GM21619 (cell line): Measurements from ENCODE around the gene TFDP1.
"Not testable (repeated sequence)": the region's sequence is repeated elsewhere in the genome, so short reads cannot be mapped to it uniquely, and the experiment has no call there.

Experiments
- ATAC-seq: cut with Tn5 transposase; IDR thresholded peaks from one replicate; pipeline ENCODE4 v1.9.1; 2021; ENCODE audit not compliant: unreplicated experiment

TFDP1 gene

DNA sequence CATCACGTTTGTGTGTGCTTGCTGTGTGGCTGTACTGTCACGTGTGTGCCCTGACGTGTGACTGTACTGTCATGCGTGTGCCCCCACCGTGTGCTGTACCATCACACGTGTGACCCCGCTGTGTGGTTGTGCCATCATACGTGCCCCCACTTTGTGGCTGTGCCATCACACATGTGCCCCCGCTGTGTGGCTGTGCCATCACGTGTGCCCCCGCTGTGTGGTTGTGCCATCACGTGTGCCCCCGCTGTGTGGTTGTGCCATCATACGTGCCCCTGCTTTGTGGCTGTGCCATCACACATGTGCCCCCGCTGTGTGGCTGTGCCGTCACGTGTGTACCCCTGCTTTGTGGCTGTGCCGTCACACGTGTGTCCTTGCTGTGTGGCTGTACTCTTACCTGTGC is 25.7 kb downstream of the TFDP1 start:
- no peak for ATAC-seq

DNA sequence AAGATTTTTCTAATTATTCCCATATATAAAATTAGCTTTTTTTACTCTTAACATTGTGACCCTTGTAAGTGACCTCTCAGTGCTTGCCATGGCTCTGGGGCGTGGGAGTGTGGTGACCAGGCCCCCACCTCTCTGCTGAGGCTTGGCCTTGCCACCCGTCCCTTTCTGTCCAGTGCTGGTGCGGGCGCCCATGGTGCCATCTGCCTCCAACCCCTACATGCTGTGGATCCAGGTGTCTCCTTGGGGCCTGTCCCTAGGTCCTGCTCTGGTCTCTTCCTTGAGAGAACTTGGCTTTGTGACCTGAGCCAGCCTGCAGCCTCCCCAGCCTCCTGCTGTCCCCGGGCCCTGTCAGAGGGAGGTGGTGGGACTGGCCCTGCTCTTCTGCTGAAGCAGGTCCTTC is 27.4 kb downstream of the TFDP1 start:
- ATAC-seq = no peak

DNA sequence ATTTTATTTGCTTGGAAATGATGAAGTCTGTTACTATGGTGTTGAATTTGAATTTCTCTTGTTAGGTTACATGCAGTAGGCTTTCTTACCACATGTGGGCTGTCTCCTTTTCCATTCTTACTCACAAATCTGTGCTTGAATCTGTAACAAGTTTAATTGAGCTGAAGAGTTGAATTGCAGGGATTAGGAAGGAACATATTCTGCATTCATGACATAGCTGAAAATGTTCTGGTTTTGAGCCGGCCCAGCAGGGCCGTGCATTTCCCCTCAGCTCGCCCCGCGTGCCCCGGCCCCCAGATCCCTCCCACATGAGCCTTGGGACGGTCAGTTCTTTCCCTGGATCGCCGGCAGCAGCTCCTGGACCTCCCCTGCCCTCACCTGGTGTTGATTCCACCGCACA is 28.1 kb downstream of the TFDP1 start:
- no peak for ATAC-seq

DNA sequence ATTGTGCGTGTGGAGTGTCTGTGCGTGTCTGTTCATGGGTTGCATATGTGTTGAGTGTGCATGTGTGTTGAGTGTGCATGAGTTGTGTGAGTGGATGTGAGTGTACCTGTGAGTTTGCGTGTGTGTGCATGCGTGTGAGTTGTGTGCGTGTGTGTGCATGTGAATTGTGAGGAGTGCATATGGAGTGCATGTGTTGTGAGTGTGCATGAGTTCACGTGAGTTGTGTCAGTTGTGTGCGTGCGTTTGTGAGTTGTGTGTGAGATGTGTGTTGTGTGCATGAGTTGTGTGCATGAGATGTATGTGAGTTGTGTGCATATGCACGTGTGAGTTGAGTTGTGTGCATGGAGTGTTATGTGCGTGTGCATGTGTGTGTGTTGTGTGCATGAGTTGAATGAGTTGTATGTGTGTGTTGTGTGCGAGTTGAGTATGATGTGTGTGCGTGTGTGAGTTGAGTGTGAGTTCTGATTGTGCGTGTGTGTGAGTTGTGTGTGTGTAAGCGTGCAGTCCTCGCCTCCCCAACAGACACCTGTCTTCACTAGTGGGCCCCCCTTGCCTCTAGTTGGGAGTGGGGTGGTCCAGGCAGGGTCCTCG is 29.3 kb downstream of the TFDP1 start:
- no peak for ATAC-seq

DNA sequence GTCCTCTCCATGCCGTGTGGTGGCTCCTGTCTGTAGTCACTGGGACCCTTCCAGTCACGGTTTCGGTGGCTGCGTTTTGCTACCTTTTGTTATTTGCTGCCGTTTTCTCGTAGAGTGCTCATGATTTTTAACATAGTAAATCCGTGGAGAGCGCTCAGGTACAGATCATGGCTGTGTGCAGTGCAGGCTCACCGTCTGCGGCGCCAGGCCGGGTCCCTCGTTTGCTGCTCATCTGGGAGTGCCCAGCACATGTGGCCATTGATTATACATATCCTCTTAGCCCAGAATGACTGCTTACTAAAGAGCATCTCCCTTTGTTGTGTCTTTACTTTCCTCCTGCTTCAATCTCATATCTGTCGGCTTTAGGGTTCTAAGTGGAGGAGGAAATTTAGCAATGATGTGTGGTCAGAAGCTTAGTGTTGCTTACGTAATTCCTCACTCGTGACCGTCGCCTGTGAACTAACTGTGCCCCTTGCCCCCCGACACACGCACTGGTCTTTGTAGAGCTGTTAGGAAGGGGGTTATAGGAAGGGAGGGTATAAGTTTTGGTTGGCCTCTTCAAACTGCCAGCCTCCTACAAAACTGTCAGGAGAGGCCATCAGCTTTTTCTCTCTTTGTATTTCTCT is 31.8 kb downstream of the TFDP1 start:
- no peak for ATAC-seq

DNA sequence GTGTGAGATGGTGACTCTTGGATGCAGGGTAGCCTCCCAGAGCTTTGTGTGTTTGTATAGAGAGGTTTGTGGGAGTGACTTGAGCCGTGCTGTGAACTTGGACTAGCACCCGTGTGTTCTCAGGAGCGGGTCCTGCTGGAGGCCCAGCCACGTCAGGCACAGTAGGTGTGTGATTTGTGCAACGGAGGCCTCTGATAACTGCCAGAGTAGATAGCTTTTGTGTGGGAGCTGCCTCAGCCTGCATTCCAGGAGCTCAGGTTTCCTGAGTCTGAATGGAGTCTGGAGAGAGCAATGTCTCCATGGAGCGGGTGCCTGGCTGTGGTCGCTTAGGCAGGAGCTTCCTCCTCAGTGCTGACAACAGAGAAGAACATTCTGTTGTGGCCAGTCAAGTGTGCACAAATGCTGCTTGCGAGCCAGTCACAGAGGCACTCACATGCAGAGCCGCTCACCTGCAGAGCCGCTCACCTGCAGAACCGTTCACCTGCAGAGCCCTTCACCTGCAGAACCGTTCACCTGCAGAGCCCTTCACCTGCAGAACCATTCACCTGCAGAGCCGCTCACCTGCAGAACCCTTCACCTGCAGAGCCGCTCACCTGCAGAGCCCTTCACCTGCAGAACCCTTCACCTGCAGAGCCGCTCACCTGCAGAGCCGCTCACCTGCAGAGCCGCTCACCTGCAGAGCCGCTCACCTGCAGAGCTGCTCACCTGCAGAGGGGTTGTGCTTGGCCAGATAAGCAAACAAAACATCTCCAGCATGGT is 32.6 kb downstream of the TFDP1 start:
- ATAC-seq = no peak

DNA sequence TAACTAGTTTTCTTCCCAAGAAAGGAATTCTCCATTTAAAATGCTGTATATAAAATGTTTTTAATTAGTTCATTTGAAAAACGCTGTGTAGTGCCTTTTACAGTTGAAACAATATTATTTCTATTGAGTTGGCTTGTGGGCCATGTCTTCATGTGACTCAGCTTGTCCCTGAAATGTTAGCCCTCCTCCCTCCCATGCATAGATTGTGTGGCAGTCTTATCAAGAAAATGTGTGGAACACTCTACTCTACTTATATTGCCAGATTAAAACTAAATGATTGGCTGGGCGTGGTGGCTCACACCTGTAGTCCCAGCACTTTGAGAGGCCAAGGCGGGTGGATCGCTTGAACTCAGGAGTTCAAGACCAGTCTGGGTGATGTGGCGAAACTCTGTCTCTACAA is 33.4 kb downstream of the TFDP1 start:
- no peak for ATAC-seq

DNA sequence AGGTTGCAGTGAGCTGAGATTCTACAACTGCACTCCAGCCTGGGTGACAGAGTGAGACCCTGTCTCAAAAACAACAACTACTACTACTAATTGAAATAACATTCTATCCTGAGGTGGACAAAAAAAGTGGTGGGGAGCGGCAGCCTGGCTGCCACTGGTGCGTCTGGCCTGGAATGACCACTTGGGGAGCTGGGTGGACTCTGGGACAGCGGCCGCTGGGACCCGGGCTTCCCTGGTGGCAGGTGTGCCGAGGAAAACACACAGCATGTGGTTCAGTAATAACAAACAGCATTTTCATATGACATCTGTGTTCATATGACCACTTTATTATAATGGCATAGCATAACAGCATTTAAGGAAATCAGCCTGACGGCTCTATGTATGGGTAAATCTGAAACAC is 33.9 kb downstream of the TFDP1 start:
- ATAC-seq = no peak

DNA sequence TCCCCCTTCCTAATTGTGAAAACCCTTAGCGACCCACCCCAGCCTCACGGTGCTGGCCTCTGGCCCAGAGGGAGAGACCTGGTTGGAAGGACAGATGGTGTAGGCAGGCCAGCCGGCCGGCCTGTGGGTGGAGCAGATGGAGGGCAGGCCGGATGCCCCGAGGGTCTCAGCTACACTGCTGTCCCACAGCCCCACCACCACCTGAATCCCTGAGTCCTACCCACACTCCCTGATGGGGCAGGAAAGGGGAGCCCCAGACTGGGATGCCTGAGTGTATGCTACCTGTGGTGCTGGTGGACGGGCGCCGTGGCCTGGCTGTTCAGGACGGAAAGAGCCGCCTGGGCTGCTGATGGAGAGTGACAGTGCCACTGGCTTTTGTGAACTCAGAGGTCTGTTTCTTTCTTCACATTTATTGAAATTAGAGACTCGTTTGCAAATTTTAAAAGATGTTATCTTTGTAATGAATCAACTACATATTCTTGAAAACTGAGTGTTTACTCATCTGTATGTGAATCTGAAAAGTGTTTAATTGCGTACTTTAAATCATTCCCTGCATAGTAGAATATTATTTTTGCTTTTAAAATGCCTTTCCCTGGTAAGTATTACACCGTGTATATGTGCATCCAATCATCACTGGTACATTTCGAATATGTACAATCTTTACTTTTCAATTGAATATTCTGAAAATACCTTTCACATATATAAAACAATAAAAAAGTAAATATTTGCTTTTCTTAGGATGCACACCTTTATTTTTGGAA is 35.7 kb downstream of the TFDP1 start:
- ATAC-seq = no peak

DNA sequence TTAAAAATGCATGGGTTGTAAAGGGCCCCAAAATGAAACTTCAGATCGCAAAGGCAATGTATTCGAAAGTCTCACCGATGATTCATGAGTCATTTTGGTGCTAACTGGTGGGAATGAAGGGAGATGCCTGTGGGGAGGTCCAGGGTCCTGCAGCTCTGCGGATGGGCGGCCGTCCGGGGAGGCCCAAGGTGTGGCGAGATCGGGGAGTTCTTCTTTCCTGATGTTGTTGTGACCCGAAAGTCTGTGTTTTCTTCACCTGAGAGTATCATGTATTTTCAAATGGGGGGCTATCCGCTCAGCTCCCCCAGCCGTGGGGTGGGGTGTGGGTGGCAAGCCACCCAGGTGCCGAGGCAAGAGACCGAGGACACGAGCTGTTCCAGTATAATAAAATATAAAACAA is 36.5 kb downstream of the TFDP1 start:
- no peak for ATAC-seq

DNA sequence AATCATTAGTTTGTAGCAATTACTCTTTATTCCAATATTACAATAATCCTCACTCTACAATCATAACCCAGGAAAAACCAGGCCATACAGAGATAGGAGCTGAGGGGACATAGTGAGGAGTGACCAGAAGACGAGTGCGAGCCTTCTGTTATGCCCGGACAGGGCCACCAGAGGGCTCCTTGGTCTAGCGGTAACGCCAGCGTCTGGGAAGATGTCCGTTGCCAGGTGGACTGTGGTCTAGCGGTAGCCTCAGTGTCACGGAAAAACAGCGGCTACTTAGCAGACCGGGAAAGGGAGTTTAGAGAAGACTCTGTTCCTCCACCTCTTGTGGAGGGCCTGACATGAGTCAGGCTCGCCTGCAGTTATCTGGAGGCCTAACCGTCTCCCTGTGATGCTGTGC is 36.9 kb downstream of the TFDP1 start:
- not testable (repeated sequence) for ATAC-seq

DNA sequence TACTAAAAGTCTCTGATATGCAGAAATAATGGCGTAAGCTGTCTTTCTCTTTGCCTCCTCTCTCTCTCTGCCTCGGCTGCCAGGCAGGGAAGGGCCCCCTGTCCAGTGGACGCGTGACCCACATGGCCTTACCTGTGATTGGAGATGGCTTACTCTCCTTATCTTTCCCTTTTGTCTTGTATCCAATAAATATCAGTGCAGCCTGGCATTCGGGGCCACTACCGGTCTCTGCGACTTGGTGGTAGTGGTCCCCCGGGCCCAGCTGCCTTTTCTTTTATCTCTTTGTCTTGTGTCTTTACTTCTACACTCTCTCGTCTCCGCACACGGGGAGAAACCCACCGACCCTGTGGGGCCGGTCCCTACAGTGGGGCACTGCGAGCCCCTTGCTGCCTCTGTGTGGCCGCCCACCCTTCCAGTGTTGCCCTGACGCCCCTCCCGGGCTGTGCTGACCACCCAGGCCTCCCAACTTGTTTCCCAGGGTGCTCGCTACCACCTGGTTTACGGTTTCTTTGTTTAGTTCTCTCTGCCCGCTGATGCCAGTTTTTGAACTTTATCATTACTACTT is 37.5 kb downstream of the TFDP1 start:
- ATAC-seq = not testable (repeated sequence)

DNA sequence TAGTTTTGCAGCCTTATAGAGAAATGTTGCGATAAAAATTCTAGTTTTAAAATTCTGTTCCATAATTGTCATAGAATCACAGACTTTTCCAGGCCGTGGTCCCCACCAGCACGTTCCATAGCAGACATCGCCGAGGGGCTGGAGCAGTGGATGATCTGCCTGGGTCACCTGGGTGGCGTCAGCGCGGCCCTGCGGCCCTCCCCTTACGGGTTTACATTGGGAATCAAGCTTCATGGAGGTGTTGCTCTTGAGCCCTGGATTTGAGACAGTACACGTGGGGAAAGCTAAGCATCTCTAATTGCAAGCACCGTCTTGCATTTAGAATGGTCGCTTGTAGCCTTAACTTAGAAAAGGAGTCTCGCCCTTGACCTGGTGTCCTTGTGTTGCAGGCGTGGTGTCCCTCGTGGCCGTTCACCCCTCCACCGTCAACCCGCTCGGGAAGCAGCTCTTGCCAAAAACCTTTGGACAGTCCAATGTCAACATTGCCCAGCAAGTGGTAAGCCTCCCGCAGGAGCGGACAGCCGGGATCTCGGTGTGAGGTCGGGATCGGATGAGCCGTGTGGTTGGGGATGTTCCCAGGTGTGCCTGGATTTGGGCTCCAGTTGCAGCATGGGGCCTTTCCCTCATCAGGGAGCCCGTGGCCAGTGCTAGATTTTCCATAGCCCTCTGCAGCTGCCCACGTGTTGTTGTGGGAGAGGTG is 38.4 kb downstream of the TFDP1 start:
- no peak for ATAC-seq

DNA sequence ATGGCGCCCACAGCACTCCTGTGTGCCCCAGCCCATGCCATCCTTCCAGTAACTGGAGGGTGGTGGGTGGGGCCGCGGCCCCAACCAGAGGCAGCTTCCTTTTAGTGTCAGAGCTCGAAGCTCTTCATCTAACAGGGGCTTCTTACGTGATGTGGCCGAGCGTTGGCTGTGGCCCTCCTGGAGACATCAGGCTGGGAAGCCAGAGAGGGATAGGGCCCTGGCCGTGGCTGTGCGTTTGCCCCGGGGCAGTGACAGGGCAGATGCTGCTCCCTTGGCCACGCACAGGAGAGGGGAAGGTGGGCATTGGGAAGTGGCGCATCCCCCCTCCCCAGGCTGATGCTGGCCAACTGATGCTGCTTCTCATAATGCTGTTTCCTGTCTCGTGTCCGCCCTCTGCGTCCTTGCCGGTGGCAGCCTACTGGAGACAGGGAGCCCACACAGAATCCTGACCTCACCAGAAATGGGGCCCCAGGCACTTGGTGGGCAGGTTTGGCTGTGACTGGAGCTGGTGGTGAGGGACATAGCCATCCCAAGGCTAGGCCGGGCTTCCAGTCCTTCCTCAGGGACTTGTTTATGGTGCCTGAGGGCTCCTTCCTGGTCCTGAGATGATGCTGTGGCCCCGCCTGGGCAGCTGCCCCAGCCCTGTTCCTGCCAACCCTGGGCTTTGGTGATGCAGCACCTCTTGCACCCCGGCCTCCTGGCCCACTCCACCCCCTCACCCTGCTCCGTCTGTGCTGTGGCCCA is 39.1 kb downstream of the TFDP1 start:
- ATAC-seq = no peak

DNA sequence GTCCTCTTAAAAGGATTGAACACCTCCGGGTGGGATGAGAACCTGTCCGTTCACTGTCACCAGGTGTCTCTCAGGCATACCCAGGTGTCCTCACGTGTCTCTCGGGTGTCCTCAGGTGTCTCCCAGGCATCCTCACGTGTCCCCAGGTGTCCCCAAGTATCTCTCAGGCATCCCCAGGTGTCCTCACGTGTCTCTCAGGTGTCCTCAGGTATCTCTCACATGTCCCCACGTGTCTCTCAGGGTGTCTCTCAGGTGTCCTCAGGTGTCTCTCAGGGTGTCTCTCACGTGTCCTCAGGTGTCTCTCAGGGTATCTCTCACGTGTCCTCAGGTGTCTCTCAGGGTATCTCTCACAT is 39.7 kb downstream of the TFDP1 start:
- no peak for ATAC-seq

DNA sequence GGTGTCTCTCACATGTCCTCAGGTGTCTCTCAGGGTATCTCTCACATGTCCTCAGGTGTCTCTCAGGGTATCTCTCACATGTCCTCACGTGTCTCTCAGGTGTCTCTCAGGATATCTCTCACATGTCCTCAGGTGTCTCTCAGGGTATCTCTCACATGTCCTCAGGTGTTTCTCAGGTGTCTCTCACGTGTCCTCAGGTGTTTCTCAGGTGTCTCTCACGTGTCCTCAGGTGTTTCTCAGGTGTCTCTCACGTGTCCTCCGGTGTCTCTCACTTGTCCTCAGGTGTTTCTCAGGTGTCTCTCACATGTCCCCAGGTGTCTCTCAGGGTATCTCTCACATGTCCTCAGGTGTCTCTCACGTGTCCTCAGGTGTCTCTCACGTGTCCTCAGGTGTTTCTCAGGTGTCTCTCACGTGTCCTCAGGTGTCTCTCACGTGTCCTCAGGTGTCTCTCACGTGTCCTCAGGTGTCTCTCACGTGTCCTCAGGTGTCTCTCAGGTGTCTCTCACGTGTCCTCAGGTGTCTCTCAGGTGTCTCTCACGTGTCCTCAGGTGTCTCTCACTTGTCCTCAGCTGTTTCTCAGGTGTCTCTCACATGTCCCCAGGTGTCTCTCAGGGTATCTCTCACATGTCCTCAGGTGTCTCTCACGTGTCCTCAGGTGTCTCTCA is 40.2 kb downstream of the TFDP1 start:
- ATAC-seq = not testable (repeated sequence)

DNA sequence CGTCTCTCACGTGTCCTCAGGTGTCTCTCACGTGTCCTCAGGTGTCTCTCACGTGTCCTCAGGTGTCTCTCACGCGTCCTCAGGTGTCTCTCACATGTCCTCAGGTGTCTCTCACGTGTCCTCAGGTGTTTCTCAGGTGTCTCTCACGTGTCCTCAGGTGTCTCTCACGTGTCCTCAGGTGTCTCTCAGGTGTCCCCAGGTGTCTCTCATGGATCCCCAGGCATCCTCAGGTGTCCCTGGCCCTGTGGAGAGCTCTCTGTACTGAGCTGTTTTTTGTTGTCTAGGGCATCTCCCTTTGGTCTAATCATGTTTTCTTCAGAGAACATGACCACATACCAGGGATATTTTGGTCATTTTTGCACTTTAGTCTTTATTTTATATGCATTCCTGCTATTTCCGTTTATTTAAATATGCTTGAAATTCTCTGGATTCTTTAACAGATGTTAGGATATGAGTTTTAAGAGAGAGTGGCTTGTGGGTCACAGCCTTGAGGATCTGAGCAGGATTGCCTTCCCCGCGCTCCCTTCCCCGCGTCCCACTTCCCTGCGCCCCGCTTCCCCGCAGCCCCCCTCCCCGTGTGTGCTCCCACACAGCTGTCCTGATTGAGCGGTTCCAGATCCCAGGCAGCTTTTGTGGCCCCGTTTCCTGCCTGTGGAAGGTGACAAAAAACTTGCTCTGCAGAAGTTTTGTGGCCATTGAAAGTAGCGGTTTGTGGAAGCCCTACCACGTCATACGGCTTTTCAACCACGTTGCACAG is 41.6 kb downstream of the TFDP1 start:
- no peak for ATAC-seq

DNA sequence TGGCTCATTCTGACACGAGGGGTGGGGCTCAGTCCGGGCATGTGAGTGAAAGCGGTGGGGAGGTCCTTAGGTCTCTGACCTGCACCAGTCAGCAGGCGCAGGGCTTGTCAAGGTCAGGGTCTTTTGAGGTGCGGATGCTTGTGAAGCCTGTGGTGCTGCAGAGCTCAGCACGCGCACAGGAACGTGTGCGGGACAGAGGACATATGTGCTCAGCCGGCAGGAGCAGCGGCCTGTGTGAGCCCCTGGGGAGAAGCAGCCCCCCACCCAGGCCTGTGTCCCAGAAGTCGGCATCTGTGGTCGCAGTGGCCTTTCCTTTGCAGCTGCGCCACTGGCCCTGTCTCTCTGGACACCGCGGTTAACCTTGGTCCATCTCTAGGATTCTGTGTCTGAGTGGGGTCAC is 42.6 kb downstream of the TFDP1 start:
- ATAC-seq = no peak
